ENCODE results near the gene HEG1. TPM values are rescaled to one million over a fixed set of nuclear protein-coding genes. Genes with fewer than 3 reads are reported as not detected.

HEG1 gene
- total RNA-seq, 1 experiment from 2014 or later: 14.6 TPM

DNA sequence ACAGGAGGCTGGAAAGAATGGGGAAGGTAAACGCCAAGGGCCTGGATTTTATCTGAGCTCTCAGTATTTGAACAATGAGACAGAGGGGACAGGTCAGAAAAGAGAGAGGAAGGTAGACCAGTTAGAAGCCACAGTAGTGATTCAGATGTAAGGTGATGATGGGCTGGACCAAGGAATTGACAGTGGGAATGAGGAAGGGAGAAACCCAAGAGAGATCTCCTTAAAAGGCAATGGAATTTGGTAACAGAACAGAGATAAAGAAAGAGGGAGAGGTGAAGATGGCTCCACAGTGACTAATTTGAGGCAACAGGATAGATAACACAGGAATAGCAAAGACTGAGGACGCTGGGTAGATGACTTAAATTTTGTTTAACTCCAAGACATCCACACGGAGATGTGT is 11.4 kb upstream of the HEG1 start (continued):
- TF ChIP-seq, protein P1, sequence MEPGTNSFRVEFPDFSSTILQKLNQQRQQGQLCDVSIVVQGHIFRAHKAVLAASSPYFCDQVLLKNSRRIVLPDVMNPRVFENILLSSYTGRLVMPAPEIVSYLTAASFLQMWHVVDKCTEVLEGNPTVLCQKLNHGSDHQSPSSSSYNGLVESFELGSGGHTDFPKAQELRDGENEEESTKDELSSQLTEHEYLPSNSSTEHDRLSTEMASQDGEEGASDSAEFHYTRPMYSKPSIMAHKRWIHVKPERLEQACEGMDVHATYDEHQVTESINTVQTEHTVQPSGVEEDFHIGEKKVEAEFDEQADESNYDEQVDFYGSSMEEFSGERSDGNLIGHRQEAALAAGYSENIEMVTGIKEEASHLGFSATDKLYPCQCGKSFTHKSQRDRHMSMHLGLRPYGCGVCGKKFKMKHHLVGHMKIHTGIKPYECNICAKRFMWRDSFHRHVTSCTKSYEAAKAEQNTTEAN (CRISPR knock-in tag; IDR thresholded peaks at IDR 0.05): no peak
- TF ChIP-seq EMX1 (CRISPR knock-in tag; IDR thresholded peaks at IDR 0.05): no peak
- TF ChIP-seq, protein P2, sequence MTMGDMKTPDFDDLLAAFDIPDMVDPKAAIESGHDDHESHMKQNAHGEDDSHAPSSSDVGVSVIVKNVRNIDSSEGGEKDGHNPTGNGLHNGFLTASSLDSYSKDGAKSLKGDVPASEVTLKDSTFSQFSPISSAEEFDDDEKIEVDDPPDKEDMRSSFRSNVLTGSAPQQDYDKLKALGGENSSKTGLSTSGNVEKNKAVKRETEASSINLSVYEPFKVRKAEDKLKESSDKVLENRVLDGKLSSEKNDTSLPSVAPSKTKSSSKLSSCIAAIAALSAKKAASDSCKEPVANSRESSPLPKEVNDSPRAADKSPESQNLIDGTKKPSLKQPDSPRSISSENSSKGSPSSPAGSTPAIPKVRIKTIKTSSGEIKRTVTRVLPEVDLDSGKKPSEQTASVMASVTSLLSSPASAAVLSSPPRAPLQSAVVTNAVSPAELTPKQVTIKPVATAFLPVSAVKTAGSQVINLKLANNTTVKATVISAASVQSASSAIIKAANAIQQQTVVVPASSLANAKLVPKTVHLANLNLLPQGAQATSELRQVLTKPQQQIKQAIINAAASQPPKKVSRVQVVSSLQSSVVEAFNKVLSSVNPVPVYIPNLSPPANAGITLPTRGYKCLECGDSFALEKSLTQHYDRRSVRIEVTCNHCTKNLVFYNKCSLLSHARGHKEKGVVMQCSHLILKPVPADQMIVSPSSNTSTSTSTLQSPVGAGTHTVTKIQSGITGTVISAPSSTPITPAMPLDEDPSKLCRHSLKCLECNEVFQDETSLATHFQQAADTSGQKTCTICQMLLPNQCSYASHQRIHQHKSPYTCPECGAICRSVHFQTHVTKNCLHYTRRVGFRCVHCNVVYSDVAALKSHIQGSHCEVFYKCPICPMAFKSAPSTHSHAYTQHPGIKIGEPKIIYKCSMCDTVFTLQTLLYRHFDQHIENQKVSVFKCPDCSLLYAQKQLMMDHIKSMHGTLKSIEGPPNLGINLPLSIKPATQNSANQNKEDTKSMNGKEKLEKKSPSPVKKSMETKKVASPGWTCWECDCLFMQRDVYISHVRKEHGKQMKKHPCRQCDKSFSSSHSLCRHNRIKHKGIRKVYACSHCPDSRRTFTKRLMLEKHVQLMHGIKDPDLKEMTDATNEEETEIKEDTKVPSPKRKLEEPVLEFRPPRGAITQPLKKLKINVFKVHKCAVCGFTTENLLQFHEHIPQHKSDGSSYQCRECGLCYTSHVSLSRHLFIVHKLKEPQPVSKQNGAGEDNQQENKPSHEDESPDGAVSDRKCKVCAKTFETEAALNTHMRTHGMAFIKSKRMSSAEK (CRISPR knock-in tag; IDR thresholded peaks at IDR 0.05; ENCODE audit: borderline replicate concordance): no peak
- TF ChIP-seq, protein P3, sequence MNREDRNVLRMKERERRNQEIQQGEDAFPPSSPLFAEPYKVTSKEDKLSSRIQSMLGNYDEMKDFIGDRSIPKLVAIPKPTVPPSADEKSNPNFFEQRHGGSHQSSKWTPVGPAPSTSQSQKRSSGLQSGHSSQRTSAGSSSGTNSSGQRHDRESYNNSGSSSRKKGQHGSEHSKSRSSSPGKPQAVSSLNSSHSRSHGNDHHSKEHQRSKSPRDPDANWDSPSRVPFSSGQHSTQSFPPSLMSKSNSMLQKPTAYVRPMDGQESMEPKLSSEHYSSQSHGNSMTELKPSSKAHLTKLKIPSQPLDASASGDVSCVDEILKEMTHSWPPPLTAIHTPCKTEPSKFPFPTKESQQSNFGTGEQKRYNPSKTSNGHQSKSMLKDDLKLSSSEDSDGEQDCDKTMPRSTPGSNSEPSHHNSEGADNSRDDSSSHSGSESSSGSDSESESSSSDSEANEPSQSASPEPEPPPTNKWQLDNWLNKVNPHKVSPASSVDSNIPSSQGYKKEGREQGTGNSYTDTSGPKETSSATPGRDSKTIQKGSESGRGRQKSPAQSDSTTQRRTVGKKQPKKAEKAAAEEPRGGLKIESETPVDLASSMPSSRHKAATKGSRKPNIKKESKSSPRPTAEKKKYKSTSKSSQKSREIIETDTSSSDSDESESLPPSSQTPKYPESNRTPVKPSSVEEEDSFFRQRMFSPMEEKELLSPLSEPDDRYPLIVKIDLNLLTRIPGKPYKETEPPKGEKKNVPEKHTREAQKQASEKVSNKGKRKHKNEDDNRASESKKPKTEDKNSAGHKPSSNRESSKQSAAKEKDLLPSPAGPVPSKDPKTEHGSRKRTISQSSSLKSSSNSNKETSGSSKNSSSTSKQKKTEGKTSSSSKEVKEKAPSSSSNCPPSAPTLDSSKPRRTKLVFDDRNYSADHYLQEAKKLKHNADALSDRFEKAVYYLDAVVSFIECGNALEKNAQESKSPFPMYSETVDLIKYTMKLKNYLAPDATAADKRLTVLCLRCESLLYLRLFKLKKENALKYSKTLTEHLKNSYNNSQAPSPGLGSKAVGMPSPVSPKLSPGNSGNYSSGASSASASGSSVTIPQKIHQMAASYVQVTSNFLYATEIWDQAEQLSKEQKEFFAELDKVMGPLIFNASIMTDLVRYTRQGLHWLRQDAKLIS (CRISPR knock-in tag; IDR thresholded peaks at IDR 0.05; ENCODE audit: borderline replicate concordance): no peak

DNA sequence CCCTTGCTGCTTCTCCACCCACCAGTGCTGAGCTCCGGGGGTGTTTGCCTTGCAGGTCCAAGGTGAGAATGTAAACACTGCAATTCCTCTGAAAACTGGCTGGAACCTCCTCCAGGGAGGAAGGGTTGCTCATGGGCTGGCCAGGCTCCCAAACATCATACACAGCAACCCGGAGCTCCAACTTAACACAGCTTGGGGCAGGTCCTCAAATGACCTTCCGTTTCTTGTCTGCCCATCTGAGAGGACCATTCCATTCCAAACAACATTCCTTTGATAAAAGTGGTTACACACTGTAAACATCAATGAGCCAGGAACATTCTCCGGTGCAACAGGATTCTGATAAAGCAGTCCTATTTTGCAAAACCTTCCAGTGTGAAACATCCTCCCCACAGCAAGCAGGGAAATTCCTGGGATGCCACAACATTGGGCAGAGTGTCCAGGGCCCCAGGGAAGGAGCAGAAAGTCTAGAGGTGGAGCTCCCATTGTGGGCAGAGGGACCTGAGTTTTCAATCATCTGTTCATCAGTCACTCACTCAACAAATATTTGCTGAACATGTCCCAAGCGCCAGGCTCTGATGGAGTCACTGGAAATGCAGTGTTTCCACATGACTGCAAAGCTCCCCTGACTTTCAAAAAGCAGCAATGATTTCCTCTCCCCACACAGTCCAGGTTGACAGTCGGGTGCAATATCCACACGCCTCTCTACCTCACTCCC is 7.3 kb upstream of the HEG1 start:
- POLR2A ChIA-PET: no interaction called here
- CTCF ChIA-PET: interaction anchor here (0.9 to 1.1 kb wide), 2 partner anchors 68 to 80 kb away, joined by 3 read pairs; no protein-coding TSS in a partner anchor
- Mint-ChIP-seq H3K27ac (no peak overlapping the region), H3K36me3 (no peaks in the 10 kb centered on the region), H3K4me3 (no peak overlapping the region), H3K9me3 (peaks cover 8% of the 10 kb centered on the region), H3K27me3 (ENCODE audit: low read depth) (peaks cover 25% of the 10 kb centered on the region), H3K4me1 (peaks cover 23% of the 10 kb centered on the region)
- ATAC-seq (peak; percentile 10; the same call in 1 of the 2 replicates), DNase-seq (ENCODE audit: low spot score) (no peak)
- TF ChIP-seq GABPB1 (CRISPR knock-in tag; IDR thresholded peaks at IDR 0.05) (peak; percentile 60; the same call in 1 of the 2 replicates), JAZF1 (CRISPR knock-in tag; IDR thresholded peaks at IDR 0.05) (no peak)
- TF ChIP-seq, protein P4, sequence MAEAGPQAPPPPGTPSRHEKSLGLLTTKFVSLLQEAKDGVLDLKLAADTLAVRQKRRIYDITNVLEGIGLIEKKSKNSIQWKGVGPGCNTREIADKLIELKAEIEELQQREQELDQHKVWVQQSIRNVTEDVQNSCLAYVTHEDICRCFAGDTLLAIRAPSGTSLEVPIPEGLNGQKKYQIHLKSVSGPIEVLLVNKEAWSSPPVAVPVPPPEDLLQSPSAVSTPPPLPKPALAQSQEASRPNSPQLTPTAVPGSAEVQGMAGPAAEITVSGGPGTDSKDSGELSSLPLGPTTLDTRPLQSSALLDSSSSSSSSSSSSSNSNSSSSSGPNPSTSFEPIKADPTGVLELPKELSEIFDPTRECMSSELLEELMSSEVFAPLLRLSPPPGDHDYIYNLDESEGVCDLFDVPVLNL (CRISPR knock-in tag; IDR thresholded peaks at IDR 0.05; ENCODE audit: borderline replicate concordance, low read depth): no peak

DNA sequence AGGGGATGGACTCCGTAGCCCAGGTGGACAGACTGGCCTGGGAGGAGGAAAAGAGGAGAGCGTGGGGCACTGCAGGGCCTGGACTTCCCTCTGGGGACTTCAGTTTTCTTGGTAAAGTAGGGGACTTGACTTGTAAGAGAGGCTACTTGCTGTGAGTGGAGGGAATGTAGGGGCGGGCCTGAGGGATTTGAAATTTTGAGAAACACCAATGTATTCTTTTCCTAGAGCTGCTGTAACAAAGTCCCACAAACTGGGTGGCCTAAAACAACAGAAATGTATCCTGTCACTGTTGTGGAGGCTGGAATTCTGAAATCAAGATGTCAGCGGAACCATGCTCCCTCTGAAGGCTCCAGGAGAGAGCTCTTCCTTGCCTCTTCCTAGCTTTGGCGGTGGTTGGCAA is 5.8 kb upstream of the HEG1 start:
- H3K9me3 Mint-ChIP-seq: peaks cover 8% of the 10 kb centered on the region
- TF ChIP-seq, protein P5, sequence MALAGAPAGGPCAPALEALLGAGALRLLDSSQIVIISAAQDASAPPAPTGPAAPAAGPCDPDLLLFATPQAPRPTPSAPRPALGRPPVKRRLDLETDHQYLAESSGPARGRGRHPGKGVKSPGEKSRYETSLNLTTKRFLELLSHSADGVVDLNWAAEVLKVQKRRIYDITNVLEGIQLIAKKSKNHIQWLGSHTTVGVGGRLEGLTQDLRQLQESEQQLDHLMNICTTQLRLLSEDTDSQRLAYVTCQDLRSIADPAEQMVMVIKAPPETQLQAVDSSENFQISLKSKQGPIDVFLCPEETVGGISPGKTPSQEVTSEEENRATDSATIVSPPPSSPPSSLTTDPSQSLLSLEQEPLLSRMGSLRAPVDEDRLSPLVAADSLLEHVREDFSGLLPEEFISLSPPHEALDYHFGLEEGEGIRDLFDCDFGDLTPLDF (CRISPR knock-in tag; IDR thresholded peaks at IDR 0.05): no peak
- no peak for TF ChIP-seq SP1 (CRISPR knock-in tag; conservative IDR thresholded peaks at IDR 0.05)
- no peak for TF ChIP-seq FOXK1 (CRISPR knock-in tag; IDR thresholded peaks at IDR 0.05)
- TF ChIP-seq, protein P6, sequence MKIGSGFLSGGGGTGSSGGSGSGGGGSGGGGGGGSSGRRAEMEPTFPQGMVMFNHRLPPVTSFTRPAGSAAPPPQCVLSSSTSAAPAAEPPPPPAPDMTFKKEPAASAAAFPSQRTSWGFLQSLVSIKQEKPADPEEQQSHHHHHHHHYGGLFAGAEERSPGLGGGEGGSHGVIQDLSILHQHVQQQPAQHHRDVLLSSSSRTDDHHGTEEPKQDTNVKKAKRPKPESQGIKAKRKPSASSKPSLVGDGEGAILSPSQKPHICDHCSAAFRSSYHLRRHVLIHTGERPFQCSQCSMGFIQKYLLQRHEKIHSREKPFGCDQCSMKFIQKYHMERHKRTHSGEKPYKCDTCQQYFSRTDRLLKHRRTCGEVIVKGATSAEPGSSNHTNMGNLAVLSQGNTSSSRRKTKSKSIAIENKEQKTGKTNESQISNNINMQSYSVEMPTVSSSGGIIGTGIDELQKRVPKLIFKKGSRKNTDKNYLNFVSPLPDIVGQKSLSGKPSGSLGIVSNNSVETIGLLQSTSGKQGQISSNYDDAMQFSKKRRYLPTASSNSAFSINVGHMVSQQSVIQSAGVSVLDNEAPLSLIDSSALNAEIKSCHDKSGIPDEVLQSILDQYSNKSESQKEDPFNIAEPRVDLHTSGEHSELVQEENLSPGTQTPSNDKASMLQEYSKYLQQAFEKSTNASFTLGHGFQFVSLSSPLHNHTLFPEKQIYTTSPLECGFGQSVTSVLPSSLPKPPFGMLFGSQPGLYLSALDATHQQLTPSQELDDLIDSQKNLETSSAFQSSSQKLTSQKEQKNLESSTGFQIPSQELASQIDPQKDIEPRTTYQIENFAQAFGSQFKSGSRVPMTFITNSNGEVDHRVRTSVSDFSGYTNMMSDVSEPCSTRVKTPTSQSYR (CRISPR knock-in tag; IDR thresholded peaks at IDR 0.05): no peak
- no peak for TF ChIP-seq RELA (CRISPR knock-in tag; IDR thresholded peaks at IDR 0.05; ENCODE audit: borderline replicate concordance)

More for the DNA sequence above, 5.8 kb upstream of the HEG1 start:
- peaks cover 18% of the 10 kb centered on the region for H3K4me1 Mint-ChIP-seq
- H3K36me3 Mint-ChIP-seq: no peaks in the 10 kb centered on the region
- no peak for ATAC-seq
- no peak overlapping the region for H3K4me3 Mint-ChIP-seq
- POLR2A ChIA-PET: no interaction called here
- no peak overlapping the region for H3K27ac Mint-ChIP-seq
- H3K27me3 Mint-ChIP-seq (ENCODE audit: low read depth): peaks cover 38% of the 10 kb centered on the region
- CTCF ChIA-PET: interaction anchor here (1.4 kb wide), 1 partner anchor 9 kb away, joined by 4 read pairs; no protein-coding TSS in a partner anchor
- no peak for DNase-seq (ENCODE audit: low spot score)
